ENCODE data around the gene CDR2.

Gene CDR2

DNA sequence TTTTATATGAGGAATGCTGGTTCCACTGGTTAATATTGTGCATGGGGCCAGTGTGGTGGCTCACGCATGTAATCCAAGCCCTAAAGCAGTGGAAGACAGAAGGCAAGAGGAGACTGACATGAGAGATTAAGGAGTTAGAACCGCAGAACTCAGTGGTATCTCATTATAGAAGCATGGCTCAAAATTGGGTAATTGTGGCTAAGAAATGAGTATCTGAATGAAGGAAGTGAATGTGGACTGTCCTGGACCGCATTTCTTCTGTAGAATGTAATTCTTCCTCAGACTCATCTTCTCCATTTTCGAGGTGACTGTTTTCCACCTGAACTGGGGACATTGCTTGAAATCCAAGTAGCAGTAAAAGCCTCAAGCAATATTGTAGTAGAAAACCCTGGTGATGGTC is 42.6 kb upstream of the CDR2 start:
- Histone ChIP-seq H3K27ac (ENCODE audit: extremely low read depth, low read depth, low read length) (no peak overlapping the region), H3K9me3 (ENCODE audit: control insufficient read depth, insufficient read depth, low read depth, low read length) (no peaks in the 10 kb centered on the region), H3K4me3 (ENCODE audit: low read depth, low read length) (no peak overlapping the region), H3K4me1 (ENCODE audit: control insufficient read depth, insufficient read depth, low read length) (no peaks in the 10 kb centered on the region), H3K36me3 (ENCODE audit: control insufficient read depth in 2 of 2, insufficient read depth in 1 of 2, low read length in 2 of 2) (no peaks in the 10 kb centered on the region; a peak in 1 of 3 replicates)
- POLR2A ChIA-PET: no interaction called here
- CTCF ChIA-PET: no interaction called here
- TF ChIP-seq, protein P1, sequence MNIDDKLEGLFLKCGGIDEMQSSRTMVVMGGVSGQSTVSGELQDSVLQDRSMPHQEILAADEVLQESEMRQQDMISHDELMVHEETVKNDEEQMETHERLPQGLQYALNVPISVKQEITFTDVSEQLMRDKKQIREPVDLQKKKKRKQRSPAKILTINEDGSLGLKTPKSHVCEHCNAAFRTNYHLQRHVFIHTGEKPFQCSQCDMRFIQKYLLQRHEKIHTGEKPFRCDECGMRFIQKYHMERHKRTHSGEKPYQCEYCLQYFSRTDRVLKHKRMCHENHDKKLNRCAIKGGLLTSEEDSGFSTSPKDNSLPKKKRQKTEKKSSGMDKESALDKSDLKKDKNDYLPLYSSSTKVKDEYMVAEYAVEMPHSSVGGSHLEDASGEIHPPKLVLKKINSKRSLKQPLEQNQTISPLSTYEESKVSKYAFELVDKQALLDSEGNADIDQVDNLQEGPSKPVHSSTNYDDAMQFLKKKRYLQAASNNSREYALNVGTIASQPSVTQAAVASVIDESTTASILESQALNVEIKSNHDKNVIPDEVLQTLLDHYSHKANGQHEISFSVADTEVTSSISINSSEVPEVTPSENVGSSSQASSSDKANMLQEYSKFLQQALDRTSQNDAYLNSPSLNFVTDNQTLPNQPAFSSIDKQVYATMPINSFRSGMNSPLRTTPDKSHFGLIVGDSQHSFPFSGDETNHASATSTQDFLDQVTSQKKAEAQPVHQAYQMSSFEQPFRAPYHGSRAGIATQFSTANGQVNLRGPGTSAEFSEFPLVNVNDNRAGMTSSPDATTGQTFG (tag by site-specific recombination; IDR thresholded peaks at IDR 0.05; ENCODE audit: borderline replicate concordance): no peak
- TF ChIP-seq, protein P2, sequence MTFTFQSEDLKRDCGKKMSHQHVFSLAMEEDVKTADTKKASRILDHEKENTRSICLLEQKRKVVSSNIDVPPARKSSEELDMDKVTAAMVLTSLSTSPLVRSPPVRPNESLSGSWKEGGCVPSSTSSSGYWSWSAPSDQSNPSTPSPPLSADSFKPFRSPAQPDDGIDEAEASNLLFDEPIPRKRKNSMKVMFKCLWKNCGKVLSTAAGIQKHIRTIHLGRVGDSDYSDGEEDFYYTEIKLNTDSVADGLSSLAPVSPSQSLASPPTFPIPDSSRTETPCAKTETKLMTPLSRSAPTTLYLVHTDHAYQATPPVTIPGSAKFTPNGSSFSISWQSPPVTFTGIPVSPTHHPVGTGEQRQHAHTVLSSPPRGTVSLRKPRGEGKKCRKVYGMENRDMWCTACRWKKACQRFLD (tag by site-specific recombination; IDR thresholded peaks at IDR 0.05): no peak
- TF ChIP-seq ZNF423 (tag by site-specific recombination; IDR thresholded peaks at IDR 0.05): no peak
- TF ChIP-seq ZBTB17 (tag by site-specific recombination; IDR thresholded peaks at IDR 0.05): no peak
- no peak for TF ChIP-seq TCF7L2 (IDR thresholded peaks at IDR 0.05; ENCODE audit: borderline replicate concordance, low read depth, low read length)
- no peak for TF ChIP-seq KLF1 (tag by site-specific recombination; IDR thresholded peaks at IDR 0.05)
- no peak for TF ChIP-seq ZNF768 (tag by site-specific recombination; IDR thresholded peaks at IDR 0.05)
- TF ChIP-seq ZNF660 (tag by site-specific recombination; IDR thresholded peaks at IDR 0.05): no peak
- no peak for TF ChIP-seq ZNF624 (tag by site-specific recombination; IDR thresholded peaks at IDR 0.05)
- TF ChIP-seq ZNF701 (tag by site-specific recombination; IDR thresholded peaks at IDR 0.05): no peak
- no peak for TF ChIP-seq GLIS1 (tag by site-specific recombination; IDR thresholded peaks at IDR 0.05)
- TF ChIP-seq, protein P3, sequence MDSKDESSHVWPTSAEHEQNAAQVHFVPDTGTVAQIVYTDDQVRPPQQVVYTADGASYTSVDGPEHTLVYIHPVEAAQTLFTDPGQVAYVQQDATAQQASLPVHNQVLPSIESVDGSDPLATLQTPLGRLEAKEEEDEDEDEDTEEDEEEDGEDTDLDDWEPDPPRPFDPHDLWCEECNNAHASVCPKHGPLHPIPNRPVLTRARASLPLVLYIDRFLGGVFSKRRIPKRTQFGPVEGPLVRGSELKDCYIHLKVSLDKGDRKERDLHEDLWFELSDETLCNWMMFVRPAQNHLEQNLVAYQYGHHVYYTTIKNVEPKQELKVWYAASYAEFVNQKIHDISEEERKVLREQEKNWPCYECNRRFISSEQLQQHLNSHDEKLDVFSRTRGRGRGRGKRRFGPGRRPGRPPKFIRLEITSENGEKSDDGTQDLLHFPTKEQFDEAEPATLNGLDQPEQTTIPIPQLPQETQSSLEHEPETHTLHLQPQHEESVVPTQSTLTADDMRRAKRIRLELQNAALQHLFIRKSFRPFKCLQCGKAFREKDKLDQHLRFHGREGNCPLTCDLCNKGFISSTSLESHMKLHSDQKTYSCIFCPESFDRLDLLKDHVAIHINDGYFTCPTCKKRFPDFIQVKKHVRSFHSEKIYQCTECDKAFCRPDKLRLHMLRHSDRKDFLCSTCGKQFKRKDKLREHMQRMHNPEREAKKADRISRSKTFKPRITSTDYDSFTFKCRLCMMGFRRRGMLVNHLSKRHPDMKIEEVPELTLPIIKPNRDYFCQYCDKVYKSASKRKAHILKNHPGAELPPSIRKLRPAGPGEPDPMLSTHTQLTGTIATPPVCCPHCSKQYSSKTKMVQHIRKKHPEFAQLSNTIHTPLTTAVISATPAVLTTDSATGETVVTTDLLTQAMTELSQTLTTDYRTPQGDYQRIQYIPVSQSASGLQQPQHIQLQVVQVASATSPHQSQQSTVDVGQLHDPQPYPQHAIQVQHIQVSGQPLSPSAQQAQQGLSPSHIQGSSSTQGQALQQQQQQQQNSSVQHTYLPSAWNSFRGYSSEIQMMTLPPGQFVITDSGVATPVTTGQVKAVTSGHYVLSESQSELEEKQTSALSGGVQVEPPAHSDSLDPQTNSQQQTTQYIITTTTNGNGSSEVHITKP (tag by site-specific recombination; IDR thresholded peaks at IDR 0.05): no peak
- TF ChIP-seq ZBTB7A (tag by site-specific recombination; IDR thresholded peaks at IDR 0.05; ENCODE audit: low read depth): no peak
- no peak for TF ChIP-seq TRIM28 (IDR thresholded peaks at IDR 0.05; ENCODE audit: borderline replicate concordance, low read length)
- no peak for TF ChIP-seq ZNF596 (tag by site-specific recombination; IDR thresholded peaks at IDR 0.05)
- no peak for TF ChIP-seq KLF10 (tag by site-specific recombination; IDR thresholded peaks at IDR 0.05)

DNA sequence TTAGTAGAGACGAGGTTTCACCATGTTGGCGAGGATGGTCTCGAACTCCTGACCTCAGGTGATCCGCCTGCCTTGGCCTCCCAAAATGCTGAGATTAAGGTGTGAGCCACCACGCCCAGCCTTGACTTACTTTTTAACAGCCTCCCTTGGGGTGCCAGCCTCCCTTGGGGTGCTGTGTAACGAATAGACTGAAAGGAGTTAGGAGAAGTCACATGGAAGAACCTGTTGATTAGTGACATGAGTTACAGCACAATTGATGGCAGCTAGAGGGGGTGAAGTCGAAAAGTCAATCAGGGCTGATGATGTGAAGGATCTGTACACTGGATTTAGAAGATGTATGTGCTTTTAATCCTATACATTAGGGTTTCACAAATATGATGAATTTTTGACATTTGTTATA is 39.4 kb upstream of the CDR2 start:
- Histone ChIP-seq H3K9me3 (ENCODE audit: control insufficient read depth, insufficient read depth, low read depth, low read length) (no peaks in the 10 kb centered on the region), H3K4me1 (ENCODE audit: control insufficient read depth, insufficient read depth, low read length) (no peaks in the 10 kb centered on the region), H3K4me3 (ENCODE audit: low read depth, low read length) (no peak overlapping the region), H3K36me3 (ENCODE audit: control insufficient read depth in 2 of 2, insufficient read depth in 1 of 2, low read length in 2 of 2) (no peaks in the 10 kb centered on the region; a peak in 1 of 3 replicates), H3K27ac (ENCODE audit: extremely low read depth, low read depth, low read length) (no peak overlapping the region)
- POLR2A ChIA-PET: no interaction called here
- CTCF ChIA-PET: no interaction called here
- TF ChIP-seq ZNF747 (tag by site-specific recombination; IDR thresholded peaks at IDR 0.05) (no peak), SCRT2 (tag by site-specific recombination; IDR thresholded peaks at IDR 0.05) (peak; percentile 84), WT1 (tag by site-specific recombination; IDR thresholded peaks at IDR 0.05) (no peak), SP7 (tag by site-specific recombination; IDR thresholded peaks at IDR 0.05) (no peak), ZNF391 (tag by site-specific recombination; IDR thresholded peaks at IDR 0.05; ENCODE audit: borderline replicate concordance, low read depth) (no peak), MYNN (tag by site-specific recombination; IDR thresholded peaks at IDR 0.05; ENCODE audit: borderline replicate concordance) (no peak), ZNF549 (tag by site-specific recombination; IDR thresholded peaks at IDR 0.05) (no peak), GLIS2 (tag by site-specific recombination; IDR thresholded peaks at IDR 0.05) (no peak), KLF10 (tag by site-specific recombination; IDR thresholded peaks at IDR 0.05) (no peak), ZNF514 (tag by site-specific recombination; IDR thresholded peaks at IDR 0.05) (no peak), SCRT1 (tag by site-specific recombination; IDR thresholded peaks at IDR 0.05; ENCODE audit: borderline replicate concordance) (peak; percentile 60; the same call in 1 of the 2 replicates)
